Stimulated activated CD8-positive, alpha-beta memory T cell treated with anti-CD3 and anti-CD28 coated beads, Interleukin-15, amount 100 ng/mL, for 48 hours (primary cell): ENCODE data around the gene PDGFRA.

Source experiments
- DNase-seq, 2 donors: peaks; one replicate each; pipeline ENCODE4 v3.0.0-alpha.2; 2020; ENCODE audit warnings: low read depth in 2 of 2

Gene PDGFRA

DNA sequence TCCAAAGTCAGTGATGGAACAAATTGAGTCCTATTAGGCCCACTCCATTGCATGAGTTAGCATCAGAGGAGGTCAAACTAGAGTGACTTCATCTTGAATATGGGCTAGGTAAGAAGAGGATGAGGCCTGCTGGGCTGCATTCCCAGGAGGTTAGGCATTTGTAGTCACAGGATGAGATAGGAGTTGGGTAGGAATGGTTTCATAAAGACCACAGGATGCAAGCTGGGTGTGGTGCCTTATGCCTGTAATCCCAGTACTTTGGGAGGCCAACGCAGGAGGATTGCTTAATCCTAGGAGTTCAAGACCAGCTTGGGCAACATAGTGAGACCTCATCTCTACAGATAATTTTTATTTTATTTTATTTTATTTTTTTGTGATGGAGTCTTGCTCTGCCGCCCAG is 26.8 kb downstream of the PDGFRA start:
- DNase-seq, result no peak

DNA sequence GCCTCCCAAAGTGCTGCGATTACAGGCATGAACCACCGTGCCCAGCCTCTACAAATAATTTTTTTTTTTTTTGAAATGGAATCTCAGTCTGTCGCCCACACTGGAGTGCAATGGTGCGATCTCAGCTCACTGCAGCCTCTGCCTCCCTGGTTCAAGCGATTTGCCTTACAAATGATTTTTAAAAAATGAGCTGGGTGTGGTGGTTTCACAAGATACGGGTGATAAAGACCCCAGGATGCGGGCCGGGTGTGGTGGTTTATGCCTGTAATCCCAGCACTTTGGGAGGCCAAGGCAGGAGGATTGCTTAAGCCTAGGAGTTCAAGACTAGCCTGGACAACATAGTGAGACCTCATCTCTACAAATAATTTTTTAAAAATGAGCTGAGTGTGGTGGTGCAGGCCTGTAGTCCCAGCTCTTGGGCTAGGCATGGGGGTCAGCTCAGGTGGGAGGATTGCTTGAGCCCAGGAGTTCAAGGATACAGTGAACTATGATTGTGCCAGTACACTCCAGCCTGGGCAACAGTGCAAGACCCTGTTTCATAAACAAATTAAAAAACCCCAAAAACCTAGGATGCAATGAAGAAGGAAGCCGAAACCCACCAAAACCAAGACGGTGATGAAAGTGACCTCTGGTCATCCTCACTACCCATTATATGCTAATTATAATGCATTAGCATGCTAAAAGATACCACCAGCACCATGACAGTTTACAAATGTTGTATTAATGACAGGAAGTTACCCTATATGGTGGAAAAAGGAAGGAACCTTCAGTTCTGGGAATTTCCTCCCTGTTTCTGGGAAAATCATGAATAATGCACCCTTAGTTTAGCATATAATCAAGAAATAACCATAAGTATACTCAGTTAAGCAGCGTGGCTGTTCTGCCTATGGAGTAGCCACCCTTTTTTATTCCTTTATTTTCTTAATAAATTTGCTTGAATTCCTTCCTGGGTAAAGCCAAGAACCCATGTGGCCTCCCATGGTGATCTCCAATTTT is 27.7 kb downstream of the PDGFRA start:
- no peak for DNase-seq

DNA sequence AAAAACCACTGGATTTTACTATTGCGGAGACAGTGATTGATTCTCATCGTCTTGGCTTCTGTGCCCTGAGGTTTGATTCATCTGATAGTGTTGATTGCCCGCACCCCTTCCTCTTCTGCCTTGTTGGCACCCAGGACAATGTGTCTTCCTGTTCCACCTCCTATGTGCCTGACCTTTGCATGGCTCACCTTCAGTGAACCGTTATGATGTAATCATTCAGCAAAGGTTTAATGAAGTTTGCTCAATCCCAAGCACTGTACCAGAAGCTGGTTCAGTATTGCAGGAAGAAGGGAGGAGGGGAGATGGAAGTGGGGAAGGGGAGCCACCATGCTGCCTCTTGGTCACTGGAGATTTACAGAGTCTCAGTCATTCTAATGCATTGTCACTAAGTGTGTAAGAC is 36.3 kb downstream of the PDGFRA start:
- no peak for DNase-seq

DNA sequence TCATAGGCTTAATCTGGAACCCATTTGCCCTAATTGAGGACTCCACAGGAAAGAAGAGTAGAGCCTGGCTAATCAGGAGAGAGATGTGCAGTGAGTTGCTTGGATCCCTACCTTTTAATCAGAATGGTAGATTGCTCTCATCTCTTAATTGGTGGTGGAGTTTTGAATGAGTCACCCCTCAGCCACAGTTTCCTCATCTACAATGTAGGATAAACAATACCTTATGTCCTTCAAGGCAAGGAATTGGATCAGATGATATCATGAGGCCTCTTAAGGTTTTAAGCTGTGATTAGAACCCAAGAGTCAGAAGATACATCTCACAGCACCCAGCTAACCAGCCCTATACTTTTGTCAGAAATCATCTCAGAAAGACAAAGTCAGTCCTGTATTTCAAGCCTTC is 39.1 kb downstream of the PDGFRA start:
- DNase-seq, result no peak

DNA sequence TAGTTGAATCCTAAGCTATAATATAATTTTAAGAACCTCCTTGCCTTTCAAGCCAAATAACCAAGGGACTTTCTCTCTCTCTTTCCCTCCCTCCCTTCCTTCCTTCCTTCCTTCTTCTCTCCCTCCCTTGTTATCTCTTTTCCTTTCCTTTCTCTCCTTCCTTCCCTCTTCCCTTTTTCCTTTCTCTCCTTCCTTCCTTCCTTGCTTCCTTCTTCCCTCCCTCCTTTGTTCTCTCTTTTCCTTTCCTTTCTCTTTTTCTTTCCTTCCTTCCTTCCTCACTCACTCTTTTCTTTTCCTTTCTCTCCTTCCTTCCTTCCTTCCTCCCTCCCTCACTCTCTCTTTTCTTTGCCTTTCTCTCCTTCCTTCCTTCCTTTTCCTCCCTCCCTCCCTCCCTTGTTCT is 42.4 kb downstream of the PDGFRA start:
- DNase-seq, result no peak

DNA sequence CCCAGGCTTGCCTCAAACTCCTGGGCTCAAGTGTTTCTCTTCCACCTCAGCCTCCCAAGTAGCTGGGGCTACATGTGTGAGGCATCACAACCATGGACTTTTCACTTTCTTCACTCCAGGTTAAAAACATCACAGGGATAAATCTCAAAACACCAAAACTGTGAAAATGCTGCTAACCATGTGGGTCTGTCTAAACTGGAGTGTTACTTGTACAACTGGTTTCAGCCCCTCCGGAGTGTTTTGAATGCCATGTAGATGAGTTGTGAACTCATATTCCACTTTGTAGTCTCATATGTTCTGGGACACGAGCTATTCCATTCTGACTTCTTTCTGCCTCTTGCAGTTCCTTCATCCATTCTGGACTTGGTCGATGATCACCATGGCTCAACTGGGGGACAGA is 43.0 kb downstream of the PDGFRA start:
- DNase-seq, result no peak

DNA sequence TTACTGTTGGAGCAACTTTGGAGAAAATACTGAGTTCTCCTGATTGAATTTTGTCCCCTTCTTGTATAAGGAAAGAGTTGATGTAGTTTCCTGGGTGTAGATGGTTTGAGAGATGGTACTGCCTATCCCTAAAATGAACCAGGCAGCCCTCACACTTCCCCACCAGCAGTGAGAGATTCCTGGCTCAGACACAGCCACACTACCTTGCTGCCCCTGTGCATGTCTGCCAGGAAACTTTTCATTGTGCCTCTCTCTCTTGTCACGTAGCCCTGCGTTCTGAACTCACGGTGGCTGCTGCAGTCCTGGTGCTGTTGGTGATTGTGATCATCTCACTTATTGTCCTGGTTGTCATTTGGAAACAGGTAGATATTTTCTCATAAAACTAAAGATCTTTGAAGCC is 45.2 kb downstream of the PDGFRA start:
- no peak for DNase-seq

DNA sequence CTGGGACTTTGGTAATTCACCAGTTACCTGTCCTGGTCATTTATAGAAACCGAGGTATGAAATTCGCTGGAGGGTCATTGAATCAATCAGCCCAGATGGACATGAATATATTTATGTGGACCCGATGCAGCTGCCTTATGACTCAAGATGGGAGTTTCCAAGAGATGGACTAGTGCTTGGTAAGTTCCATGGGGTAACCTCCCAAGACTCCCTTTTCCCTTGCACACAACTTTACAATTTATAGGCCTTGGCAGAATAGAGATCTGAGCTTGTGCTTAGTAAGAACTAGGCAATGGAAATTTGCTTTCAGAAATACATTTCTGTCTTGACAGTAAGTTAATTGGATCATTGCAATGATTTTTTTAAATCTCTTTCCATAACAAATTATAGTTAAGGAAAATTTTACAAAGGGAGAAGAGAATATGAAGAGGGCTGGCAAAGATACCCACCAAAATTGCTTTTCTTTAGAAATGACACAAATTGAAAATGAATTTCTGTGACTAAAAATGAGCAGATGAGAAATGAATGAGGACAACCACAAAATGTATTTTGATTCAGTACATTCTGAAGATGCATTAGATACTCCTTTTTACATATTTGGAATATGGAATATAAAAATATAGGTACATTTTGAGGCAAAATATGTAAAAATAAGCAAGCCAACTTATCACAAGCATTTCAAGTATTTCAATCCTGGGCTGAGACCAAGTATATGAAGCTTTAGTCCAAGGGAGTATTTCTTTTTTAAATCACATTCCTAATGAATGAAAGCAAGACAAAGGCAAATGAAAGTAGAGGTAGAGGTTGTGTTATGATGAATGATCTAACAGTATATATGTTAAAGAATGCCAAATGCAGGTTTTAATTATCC is 45.9 kb downstream of the PDGFRA start:
- no peak for DNase-seq

DNA sequence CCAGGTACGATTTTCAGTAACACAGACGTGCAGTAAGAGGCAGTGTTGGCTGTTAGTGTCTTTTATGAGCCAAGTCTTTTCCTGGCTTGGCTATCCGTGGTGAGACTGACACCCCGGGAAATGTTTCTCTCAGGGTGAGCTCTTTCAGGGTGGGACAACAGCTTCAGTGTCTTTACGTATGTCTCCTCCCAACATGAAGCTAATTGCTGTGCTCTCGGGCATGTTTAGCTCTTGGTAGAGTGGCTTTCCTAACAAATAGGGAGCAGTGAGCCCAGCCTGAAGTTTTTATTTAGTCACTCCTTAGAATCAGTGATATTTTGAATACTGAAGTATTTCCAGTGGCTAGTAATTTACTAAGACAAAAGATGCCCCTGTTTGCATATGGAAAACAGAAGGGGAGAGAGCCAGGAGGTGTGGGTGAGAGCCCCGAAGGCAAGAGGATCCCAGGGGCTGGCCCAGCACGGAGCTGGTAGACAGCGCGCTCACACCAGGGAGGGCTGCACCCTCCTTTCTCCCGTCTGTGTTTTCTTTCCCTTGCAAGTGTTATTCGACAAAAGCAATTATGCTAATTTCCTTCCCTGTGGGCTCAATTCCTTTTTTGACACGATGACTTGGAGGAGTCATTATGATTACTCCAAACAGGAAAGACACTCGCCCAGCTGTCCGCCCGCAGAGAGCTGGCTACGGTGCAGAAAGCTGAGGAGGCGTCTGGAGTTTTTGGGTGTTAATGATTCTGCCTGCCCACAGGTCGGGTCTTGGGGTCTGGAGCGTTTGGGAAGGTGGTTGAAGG is 47.7 kb downstream of the PDGFRA start:
- DNase-seq, result no peak

DNA sequence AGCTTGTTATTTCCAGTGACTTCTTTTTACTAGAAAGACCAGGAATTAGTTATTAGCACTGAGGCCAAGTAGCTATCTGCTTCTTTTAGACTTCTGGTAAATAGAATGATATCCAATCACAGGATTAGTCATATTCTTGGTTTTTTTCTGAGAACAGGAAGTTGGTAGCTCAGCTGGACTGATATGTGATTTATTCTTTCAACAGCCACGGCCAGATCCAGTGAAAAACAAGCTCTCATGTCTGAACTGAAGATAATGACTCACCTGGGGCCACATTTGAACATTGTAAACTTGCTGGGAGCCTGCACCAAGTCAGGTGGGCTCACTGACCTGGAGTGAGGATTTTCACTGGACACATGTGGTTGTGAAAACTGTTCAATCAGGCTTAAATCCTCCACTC is 48.6 kb downstream of the PDGFRA start:
- DNase-seq, result no peak

DNA sequence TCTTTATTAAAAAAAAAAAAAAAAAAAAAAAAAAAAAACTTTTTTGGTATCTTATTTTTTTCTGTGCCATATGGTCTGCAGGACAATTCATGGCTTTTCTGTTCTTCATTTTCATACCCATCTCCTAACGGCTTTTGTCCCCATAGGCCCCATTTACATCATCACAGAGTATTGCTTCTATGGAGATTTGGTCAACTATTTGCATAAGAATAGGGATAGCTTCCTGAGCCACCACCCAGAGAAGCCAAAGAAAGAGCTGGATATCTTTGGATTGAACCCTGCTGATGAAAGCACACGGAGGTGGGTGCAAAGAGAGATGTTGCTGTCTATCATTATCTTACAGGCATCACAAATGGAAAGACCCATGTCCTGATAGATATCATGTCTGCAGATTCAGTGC is 49.1 kb downstream of the PDGFRA start:
- DNase-seq, result no peak

DNA sequence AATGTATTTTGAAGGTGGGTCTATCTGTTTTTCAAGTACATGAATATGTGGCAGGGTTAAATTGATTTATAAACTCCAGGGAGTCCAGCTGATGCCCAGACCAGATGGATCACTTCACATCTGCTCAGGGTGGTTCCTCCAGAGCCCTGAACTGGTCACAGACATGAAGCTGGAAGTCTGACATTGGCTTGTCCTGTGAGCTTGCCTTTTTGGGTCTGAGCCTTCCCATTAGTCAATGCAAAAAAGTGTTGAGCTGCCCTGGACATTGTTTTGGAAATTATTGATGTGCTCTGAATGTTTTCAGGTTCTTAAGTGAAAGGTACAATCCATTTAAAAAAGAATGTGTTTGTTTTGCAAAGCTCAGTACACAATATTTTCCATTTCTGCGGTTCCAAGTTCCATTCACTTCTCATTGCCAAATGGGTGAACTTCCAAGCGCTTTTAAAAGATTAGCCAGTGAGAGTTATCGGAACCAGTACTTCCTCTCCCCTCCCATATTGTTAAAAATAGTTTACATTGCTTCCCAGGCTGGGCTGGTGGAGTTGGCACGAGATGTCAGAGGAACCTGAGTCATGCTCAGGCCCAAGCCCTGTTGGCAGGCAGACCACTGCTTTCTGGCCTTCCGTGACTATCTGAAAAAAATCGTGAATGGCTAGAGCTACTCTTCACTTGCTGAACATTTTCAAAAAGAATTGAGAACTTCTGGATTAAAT is 52.1 kb downstream of the PDGFRA start:
- DNase-seq, result no peak

DNA sequence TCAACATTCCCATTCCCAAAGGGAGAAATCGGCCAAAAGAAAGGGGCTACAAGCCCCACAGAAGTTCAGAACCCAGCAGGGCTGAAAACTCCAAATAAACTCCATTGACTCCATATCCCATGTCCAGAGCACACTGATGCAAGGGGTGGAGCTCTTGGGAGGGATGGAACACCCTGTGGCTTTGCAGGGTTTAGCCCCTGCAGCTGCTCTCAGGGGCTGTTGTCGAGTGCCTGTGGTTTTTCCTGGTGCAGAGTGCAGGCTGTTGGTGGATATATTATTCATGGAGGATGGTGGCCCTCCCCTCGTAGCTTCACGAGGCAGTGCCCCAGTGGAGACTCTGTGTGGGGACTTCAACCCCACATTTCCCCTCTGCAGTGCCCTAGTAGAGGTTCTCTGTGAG is 53.7 kb downstream of the PDGFRA start:
- no peak for DNase-seq

DNA sequence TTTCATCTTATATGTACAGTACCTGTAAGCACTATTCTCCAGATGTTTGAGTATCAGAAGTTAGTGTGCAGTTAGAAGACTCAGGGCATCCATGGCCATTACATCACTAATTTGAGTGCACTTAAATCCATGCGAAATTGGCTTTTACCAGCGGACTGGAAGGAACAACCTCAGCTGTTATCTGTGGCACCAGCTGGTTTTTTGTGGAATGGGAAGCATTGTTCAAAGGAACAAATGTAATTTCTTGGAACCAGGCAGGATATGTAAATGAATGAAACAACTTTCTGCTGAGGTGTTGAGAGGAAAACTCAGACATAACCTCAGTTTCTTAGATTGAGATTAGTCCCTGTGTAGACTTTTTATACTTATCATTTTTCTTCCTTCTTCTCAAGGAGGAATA is 60.2 kb downstream of the PDGFRA start:
- no peak for DNase-seq

DNA sequence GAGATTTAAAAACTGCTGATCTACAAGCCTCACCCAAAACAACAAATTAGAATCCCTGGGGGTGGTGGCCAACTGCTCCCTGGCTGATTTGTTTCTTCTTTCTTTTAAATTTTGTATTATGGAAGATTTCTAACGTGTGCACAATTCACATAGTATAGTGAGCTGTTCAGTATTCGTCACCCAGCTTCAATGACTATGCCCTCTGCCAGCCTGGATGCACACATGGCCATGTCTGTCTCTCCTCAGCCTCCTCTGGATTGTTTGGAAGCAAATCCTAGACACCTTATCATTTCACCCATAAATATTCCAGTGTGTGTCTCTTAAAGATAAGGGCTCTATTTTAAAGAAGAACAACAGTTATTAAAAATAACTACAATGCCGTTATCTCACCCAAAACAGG is 61.9 kb downstream of the PDGFRA start:
- no peak for DNase-seq

DNA sequence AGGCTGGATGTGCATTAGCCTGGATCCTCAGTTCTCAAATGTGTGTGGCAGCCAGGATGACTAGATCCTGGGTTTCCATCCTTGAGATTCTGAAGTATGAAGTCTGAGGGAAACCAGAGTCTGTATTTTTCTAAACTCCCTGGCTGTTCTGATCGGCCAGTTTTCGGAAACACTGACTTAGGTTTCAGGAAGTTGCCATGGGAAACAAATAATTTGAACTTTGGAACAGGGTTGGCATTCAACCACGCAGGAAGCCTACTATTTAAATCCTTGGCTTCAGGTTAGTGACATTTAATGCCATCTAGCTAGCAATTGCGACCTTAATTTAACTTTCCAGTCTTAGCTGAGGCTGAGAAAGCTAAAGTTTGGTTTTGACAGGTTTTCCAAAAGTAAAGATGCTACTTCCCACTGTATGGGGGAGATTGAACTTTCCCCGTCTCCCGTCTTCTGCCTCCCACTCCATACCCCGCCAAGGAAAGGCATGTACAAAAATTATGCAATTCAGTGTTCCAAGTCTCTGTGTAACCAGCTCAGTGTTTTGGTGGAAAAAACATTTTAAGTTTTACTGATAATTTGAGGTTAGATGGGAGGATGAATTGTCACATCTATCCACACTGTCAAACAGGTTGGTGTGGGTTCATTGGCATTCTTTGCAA is 67.6 kb downstream of the PDGFRA start:
- DNase-seq, result no peak

DNA sequence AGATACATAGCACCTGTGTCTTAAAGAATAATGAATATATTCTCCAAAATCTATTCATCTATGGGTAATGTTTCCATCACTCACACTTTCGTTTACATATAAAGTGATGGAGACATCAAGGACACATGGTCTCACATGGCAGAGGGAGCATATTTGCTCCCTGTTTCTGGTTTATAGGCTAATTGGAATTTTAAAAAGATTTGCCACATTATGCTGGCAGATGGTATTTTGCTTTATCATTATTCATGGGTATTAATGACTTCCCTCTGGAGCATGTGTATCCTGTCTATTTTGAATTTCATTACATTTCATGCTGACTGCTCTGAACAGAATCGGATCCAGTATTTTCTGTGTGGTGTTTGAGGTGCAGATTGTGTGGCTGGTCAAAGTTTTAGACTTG is 79.0 kb downstream of the PDGFRA start:
- no peak for DNase-seq

DNA sequence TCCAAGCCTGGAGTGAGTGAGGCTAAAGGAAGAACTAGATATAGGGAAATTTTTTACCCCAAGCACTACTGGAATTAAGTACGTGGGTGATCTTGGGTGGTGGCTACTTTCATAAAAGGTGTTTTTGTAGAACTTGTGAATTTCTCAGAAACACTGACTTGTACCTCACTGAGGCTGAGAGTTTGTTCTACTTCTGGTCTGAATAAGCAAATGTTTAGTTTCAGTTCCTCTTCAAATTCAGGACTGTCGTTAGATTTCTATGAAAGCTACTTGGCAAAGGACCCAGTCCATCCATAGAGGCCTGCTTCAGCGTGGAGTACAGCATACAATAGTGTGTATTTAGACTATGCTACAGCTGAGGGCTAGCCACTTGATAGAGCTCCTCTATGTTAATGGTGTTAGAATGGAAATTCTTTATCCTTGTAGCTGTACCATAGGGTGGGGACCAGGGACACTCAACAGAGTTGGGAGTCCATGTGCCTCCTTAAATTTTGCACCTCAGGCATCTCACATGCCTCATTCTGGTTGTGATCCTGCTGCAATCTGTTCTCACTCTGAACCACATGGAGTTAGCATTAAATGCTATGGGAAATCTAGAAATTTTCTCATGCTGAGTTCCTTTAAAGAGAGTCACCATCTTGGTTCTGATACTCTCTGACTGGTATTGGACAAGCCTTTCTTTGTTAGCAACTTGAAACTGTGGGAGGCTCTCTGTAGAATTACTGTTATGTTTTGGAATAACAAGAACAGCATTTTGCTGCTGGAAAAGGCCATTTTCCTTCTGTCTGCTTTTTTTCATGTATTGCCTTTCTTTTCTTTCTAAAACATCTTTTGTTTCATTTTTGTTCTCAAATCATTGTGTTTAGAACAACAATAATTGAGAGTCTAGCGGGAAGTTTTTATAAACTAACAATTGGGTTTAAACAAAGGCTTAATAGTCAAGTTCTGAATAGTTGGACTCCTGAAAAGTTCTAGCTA is 86.8 kb downstream of the PDGFRA start:
- DNase-seq, result no peak

DNA sequence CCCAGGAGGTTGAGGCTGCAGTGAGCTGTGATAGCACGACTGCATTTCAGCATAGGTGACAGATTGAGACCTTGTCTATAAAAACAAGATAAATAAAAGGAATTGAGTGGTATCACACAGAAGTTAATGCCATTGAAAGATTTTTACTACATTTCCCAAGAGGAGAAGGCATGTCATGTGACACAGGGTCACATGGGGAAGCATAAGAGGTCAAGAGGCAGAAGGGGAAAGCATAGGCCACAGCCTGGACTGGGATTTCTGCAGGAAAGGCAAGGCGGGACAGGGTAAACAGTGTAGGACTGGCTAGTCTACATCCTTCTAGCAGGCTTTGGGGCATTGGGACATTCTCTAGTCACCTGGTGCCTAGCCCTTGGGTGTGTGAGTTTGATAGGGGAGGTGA is 88.6 kb downstream of the PDGFRA start:
- no peak for DNase-seq

DNA sequence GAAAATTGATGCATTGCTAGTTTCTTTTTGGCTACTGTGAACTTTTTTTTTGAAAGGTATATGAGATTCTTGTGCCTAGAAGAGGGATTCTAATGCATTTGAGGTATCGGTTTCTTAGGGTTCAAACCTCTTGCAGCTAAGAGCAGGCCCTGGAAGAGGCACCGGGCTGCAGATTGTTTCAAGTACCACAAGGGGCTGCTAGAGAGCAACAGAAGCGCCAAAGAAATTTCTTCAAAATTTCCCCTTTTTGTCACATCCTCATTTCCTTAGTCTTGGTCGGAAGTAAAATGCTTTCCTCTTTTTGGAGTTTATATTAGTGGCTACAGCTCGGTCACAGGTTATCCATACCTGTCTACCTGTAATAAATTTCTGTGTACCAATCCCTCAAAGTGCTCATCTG is 89.8 kb downstream of the PDGFRA start:
- DNase-seq, result no peak
